Upper lobe of left lung (tissue), 6 donors: ENCODE data around the gene PAM. TPM values are rescaled to one million over a fixed set of nuclear protein-coding genes. Genes with fewer than 3 reads are reported as not detected.
A peak's percentile ranks its signal among the peaks of the same experiment; 100 is the strongest.

Experiments used
- ATAC-seq, 2 donors: fragments of 200-7000 bp; cut with Tn5 transposase; one replicate each; pipeline ENCODE4 v1.9.1; 2022; ENCODE audit warnings: mild to moderate bottlenecking in 2 of 2, moderate library complexity in 2 of 2; ENCODE audit not compliant: low FRiP score in 2 of 2
- DNase-seq, 2 donors: peaks; one replicate each; pipeline ENCODE4 v3.0.0-alpha.2; 2019 to 2020
- H3K27ac ChIP-seq, 4 donors: fragments of 200-600 bp; sonication (generic); one replicate each; pipeline ENCODE4 v1.5.1; 2016 to 2019
- H3K27me3 ChIP-seq, 4 donors: fragments of 200-600 bp; sonication (generic); one replicate each; pipeline ENCODE4 v1.5.1; 2017 to 2019
- H3K36me3 ChIP-seq, 4 donors: fragments of 200-600 bp; sonication (generic); one replicate each; pipeline ENCODE4 v1.5.1; 2016 to 2019
- H3K4me1 ChIP-seq, 4 donors: fragments of 200-600 bp; sonication (generic); one replicate each; pipeline ENCODE4 v1.5.1; 2018 to 2019
- H3K4me3 ChIP-seq, 4 donors: fragments of 200-600 bp; sonication (generic); one replicate each; pipeline ENCODE4 v1.5.1; 2017 to 2019; ENCODE audit warnings: mild to moderate bottlenecking in 2 of 4, moderate library complexity in 1 of 4
- H3K9me3 ChIP-seq, 4 donors: fragments of 200-600 bp; sonication (generic); one replicate each; pipeline ENCODE4 v1.5.1; 2018 to 2019
- EP300 ChIP-seq, 4 donors: sonication (generic); formaldehyde crosslinking; IDR thresholded peaks; one replicate each; pipeline ENCODE4 v1.5.1; 2017; ENCODE audit warnings: antibody characterized with exemption in 4 of 4, control low read depth in 2 of 4
- POLR2A ChIP-seq, 4 donors: fragments of 450-650 bp; IDR thresholded peaks; one replicate each; pipeline ENCODE4 v1.5.1; 2016 to 2017; ENCODE audit warnings: antibody characterized with exemption in 4 of 4, mild to moderate bottlenecking in 2 of 4
- POLR2AphosphoS5 ChIP-seq, 2 donors: sonication (generic); formaldehyde crosslinking; IDR thresholded peaks; one replicate each; pipeline ENCODE4 v1.5.1; 2017; ENCODE audit warnings: antibody characterized with exemption in 2 of 2
- WGBS, 2 donors: methylation state at CpG; one replicate each; pipeline ENCODE4 v1.1.5; 2017 to 2018; 5-methylcytosine and 5-hydroxymethylcytosine counted together
- total RNA-seq, 6 donors: library from RNA; depleted of rRNA in 4 of 6; stranded (reverse); fragments of >200 nt in 4 of 6; gene quantifications; one replicate each; pipeline versions ENCODE4 v1.1.0 to v1.2.1, GENCODE V29; 2016 to 2021
- TF ChIP-seq, protein P1 (sequence below), 6 experiments: fragments of 450-650 bp in 4 of 6; fragments of 200-600 bp in 2 of 6; sonication (generic) in 2 of 6; IDR thresholded peaks; one replicate each; pipeline ENCODE4 v1.5.1; 2016 to 2019; ENCODE audit warnings: antibody characterized with exemption in 6 of 6
- donor health status: DM: no; HTN: no; CAD: no; lungs with moderate emphysema.
- donor health status: DM: no; HTN: yes; CAD: no; lungs with severe emphysema.

Gene PAM
- total RNA-seq, 6 donors from 2014 or later: 91.1 to 428 (median 212) TPM

DNA sequence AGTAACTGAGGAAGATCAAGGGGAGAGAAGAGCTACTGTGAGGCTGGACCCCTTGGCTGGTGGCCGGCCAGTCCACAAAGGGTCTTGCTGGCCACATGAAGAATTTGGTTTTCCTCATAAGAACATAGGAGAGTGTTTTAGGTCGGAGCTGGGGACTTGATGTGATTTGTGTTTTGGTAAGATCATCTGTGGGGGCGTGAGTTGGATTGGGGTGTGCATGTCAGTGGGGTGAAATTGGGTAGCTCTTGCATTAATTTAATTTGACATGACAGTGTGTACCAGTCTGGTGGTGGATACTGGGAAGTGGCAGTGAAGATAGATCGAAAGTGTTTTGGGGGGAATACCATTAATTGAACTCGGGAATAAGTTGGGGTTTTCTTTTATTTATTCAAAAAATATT lies 8.6 kb downstream of the PAM start:
- TF ChIP-seq, protein P1, sequence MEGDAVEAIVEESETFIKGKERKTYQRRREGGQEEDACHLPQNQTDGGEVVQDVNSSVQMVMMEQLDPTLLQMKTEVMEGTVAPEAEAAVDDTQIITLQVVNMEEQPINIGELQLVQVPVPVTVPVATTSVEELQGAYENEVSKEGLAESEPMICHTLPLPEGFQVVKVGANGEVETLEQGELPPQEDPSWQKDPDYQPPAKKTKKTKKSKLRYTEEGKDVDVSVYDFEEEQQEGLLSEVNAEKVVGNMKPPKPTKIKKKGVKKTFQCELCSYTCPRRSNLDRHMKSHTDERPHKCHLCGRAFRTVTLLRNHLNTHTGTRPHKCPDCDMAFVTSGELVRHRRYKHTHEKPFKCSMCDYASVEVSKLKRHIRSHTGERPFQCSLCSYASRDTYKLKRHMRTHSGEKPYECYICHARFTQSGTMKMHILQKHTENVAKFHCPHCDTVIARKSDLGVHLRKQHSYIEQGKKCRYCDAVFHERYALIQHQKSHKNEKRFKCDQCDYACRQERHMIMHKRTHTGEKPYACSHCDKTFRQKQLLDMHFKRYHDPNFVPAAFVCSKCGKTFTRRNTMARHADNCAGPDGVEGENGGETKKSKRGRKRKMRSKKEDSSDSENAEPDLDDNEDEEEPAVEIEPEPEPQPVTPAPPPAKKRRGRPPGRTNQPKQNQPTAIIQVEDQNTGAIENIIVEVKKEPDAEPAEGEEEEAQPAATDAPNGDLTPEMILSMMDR (IDR thresholded peaks at IDR 0.05): no peak
- TF ChIP-seq POLR2AphosphoS5 (IDR thresholded peaks at IDR 0.05): no peak
- no peak for TF ChIP-seq POLR2A (IDR thresholded peaks at IDR 0.05)
- no peak for TF ChIP-seq EP300 (IDR thresholded peaks at IDR 0.05)
- no peaks in the 10 kb centered on the region for H3K27me3 ChIP-seq
- peak in 1 of 2 donors; percentile 16 for DNase-seq
- ATAC-seq: no peak
- H3K4me3 ChIP-seq: no peak overlapping the region
- H3K9me3 ChIP-seq: no peaks in the 10 kb centered on the region
- WGBS, 2 donors: 84 to 87% methylated on average over 5 of the region's 5 CpGs
- H3K27ac ChIP-seq: peak overlapping the region in 1 of 4 donors; percentile 72
- H3K36me3 ChIP-seq: no peaks in the 10 kb centered on the region
- H3K4me1 ChIP-seq: peaks cover 25 to 32% (median 28%) of the 10 kb centered on the region in 4 donors

DNA sequence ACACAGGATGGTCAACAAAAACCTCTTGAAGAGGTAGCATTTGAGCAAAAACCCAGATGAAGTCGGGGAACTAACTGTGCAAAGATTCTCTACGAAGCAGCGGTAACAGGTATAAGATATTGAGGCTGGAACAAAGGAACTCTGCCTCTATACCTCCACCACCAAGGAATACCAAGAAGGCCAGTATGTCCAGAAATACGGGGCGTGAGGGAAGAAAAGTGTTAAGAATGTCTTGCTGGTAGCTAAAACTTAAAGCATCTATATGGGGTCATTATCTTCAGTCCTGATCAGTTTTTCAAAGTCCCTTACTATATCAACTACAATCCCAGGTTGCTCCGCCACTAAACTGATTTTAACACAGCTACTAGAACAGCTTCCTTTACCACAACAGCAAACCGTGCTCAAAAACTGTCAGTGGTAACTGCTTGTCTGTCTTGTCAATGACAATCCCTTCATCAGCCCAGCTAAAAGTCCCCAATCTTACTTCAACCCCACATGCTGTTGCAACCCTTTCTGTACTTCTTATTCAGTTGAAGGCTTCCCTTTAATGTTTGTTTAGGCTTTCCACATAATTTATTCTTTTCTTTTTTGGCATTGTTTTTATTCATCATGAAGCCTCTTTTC lies 9.4 kb downstream of the PAM start:
- 85 to 86% methylated on average over 7 of the region's 7 CpGs for WGBS, 2 donors
- H3K27ac ChIP-seq: no peak overlapping the region
- no peaks in the 10 kb centered on the region for H3K36me3 ChIP-seq
- DNase-seq (no peak), ATAC-seq (no peak)
- no peak for TF ChIP-seq EP300 (IDR thresholded peaks at IDR 0.05)
- TF ChIP-seq, protein P1 (IDR thresholded peaks at IDR 0.05): no peak
- TF ChIP-seq POLR2AphosphoS5 (IDR thresholded peaks at IDR 0.05): no peak
- TF ChIP-seq POLR2A (IDR thresholded peaks at IDR 0.05): no peak
- no peak overlapping the region for H3K4me3 ChIP-seq
- peaks cover 25 to 32% (median 28%) of the 10 kb centered on the region in 4 donors for H3K4me1 ChIP-seq
- no peaks in the 10 kb centered on the region for H3K9me3 ChIP-seq
- no peaks in the 10 kb centered on the region for H3K27me3 ChIP-seq

DNA sequence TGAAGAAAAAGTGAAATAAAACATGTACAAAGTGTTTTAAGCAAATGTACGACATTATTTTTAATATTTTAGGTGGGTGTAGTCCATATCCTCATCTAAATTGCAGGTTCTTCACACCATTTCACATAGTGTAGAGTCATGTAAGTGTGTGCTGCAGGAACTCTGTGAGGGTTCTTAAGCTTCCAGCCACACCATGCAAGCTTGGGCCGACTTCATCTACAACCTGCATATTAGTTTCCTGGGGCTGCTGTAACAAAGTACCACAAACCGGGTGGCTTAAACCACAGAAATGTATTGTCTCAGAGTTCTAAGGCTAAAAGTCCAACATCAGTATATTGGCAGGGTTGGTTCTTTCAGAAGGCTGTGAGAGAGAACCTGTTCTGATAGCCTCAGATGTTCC lies 10.2 kb downstream of the PAM start:
- H3K27me3 ChIP-seq: no peaks in the 10 kb centered on the region
- H3K4me1 ChIP-seq: peaks cover 22 to 29% (median 25%) of the 10 kb centered on the region in 4 donors
- no peak overlapping the region for H3K27ac ChIP-seq
- H3K4me3 ChIP-seq: no peak overlapping the region
- DNase-seq: no peak
- no peak for TF ChIP-seq POLR2AphosphoS5 (IDR thresholded peaks at IDR 0.05)
- no peak for TF ChIP-seq POLR2A (IDR thresholded peaks at IDR 0.05)
- no peak for TF ChIP-seq EP300 (IDR thresholded peaks at IDR 0.05)
- TF ChIP-seq, protein P1 (IDR thresholded peaks at IDR 0.05): no peak
- ATAC-seq: no peak
- WGBS, 2 donors: 86 to 100% methylated on average over 3 of the region's 3 CpGs
- no peaks in the 10 kb centered on the region for H3K36me3 ChIP-seq
- no peaks in the 10 kb centered on the region for H3K9me3 ChIP-seq

DNA sequence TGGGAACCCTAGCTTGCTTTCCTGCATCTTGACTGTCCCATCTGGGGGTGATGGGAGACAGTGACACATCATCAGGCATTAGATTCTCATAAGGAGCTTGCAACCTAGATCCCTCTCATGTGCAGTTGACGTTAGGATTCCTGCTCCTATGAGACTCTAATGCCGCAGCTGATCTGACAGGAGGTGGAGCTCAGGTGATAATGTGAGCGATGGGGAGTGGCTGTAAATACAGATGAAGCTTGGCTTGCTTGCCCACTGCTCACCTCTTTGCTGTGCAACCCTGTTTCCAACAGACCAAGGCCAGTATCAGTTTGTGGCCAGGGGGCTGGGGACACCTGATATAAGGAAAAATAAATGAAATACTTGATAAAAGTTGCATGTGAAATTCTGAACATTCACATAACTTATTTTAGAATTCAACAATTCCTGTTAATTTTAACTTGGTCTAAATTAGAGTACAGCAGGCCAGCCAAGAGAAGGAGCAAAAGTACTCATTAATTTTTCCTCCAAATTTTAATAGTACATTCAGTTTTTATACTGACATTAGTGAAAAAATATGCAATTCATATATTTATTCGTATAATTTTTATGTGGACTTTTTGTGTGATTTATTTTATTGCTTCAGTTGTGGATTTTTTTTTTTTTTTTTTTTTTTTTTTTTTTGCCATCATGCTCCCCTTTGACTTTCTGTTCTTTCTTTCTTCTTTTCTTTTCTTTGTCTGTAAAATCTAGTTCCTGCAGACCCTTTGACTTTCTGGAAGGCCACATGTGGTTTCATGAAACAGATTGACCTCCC lies 11.4 kb downstream of the PAM start:
- WGBS, 2 donors: 91 to 99% methylated on average over 4 of the region's 4 CpGs
- no peak for TF ChIP-seq POLR2A (IDR thresholded peaks at IDR 0.05)
- Histone ChIP-seq H3K4me1 (peaks cover 18 to 24% (median 21%) of the 10 kb centered on the region in 4 donors), H3K4me3 (no peak overlapping the region), H3K27me3 (no peaks in the 10 kb centered on the region), H3K27ac (no peak overlapping the region), H3K36me3 (no peaks in the 10 kb centered on the region), H3K9me3 (no peaks in the 10 kb centered on the region)
- ATAC-seq (no peak), DNase-seq (no peak)

DNA sequence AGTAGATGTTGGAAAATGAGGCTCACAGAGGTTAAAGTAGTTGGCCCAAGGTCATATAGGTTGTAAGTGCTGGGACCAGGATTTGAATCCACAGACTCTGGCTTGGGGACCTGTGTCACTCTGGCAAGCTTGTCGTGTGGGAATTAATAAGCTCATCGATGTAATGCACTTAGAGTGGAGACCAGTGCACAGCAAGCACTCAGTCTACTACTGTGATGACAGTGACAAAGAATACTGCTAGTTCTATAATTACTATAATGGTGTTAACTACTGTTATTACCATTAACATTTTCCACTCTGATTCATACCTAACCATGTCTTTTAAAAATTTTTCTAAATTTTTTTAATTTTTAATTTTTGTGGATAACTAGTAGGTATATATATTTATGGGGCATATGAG lies 12.8 kb downstream of the PAM start:
- WGBS, 2 donors: 82 to 90% methylated on average over 2 of the region's 2 CpGs
- Histone ChIP-seq H3K27ac (no peak overlapping the region), H3K9me3 (no peaks in the 10 kb centered on the region), H3K27me3 (no peaks in the 10 kb centered on the region), H3K4me3 (no peak overlapping the region), H3K36me3 (no peaks in the 10 kb centered on the region), H3K4me1 (peaks cover 13 to 27% (median 20%) of the 10 kb centered on the region in 4 donors)
- no peak for TF ChIP-seq EP300 (IDR thresholded peaks at IDR 0.05)
- no peak for TF ChIP-seq POLR2AphosphoS5 (IDR thresholded peaks at IDR 0.05)
- TF ChIP-seq POLR2A (IDR thresholded peaks at IDR 0.05): no peak
- TF ChIP-seq, protein P1 (IDR thresholded peaks at IDR 0.05): no peak
- no peak for ATAC-seq
- DNase-seq: no peak
